NB4 (cell line): ENCODE data around the gene HS6ST3.

Experiments
- POLR2A ChIP-seq: IDR thresholded peaks from 2 replicates; pipeline ENCODE4 v1.6.1; 2011; ENCODE audit warnings: mild to moderate bottlenecking; ENCODE audit not compliant: insufficient read length; ENCODE audit errors: extremely low read depth
- TF ChIP-seq, protein P1 (sequence below): IDR thresholded peaks from one replicate; pipeline ENCODE4 v1.5.1; 2012; ENCODE audit warnings: low read depth, low read length

DNA sequence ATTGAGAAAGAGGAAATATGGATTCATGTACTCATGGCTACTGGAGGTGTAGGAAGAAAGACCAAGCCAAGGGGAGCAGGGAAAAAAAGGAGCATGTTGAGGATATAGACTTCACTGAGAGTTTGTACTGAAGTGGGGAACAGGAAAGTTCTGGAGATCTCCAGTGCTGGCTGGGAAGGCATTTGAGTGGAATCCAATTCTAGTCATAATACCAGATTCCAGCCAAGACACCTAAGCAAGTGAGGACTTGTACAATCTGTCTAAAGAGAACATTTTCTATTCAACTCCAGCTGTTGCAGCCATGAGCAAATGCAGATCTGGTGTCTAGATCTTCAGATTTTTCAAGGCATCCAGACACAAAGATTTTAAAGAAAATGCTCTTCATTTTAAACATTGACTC is 491.8 kb downstream of the HS6ST3 start:
- TF ChIP-seq, protein P1, sequence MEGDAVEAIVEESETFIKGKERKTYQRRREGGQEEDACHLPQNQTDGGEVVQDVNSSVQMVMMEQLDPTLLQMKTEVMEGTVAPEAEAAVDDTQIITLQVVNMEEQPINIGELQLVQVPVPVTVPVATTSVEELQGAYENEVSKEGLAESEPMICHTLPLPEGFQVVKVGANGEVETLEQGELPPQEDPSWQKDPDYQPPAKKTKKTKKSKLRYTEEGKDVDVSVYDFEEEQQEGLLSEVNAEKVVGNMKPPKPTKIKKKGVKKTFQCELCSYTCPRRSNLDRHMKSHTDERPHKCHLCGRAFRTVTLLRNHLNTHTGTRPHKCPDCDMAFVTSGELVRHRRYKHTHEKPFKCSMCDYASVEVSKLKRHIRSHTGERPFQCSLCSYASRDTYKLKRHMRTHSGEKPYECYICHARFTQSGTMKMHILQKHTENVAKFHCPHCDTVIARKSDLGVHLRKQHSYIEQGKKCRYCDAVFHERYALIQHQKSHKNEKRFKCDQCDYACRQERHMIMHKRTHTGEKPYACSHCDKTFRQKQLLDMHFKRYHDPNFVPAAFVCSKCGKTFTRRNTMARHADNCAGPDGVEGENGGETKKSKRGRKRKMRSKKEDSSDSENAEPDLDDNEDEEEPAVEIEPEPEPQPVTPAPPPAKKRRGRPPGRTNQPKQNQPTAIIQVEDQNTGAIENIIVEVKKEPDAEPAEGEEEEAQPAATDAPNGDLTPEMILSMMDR = no peak
- TF ChIP-seq POLR2A = no peak
